Embryonic facial prominence (tissue), 1 donor: Measurements from ENCODE around the gene C1R.
"Not testable (repeated sequence)": the region's sequence is repeated elsewhere in the genome, so short reads cannot be mapped to it uniquely, and the experiment has no call there.

ENCODE experiments used
- DNase-seq: peaks from one replicate; pipeline ENCODE4 v3.0.0-alpha.2; 2016; ENCODE audit errors: extremely low spot score

The C1R gene

GRCh38 chr12:7120166-7120565 lies 27.9 kb upstream of the C1R start:
- no peak for DNase-seq

- no peak for DNase-seq
Measured at GRCh38 chr12:7118881-7119280, 26.6 kb upstream of the C1R start.

- DNase-seq, result no peak
Measured at GRCh38 chr12:7117670-7118069, 25.4 kb upstream of the C1R start.

- DNase-seq, result no peak
Measured at GRCh38 chr12:7116916-7117315, 24.7 kb upstream of the C1R start.

GRCh38 chr12:7116196-7116595 lies 24.0 kb upstream of the C1R start:
- no peak for DNase-seq

- no peak for DNase-seq
Measured at GRCh38 chr12:7114851-7115250, 22.6 kb upstream of the C1R start.

- DNase-seq, result no peak
Measured at GRCh38 chr12:7114008-7114407, 21.8 kb upstream of the C1R start.

GRCh38 chr12:7113389-7113871 lies 21.2 kb upstream of the C1R start:
- DNase-seq, result no peak

GRCh38 chr12:7112041-7112440 lies 19.8 kb upstream of the C1R start:
- no peak for DNase-seq

- DNase-seq, result no peak
Measured at GRCh38 chr12:7110661-7111060, 18.4 kb upstream of the C1R start.

- no peak for DNase-seq
Measured at GRCh38 chr12:7109572-7109920, 17.3 kb upstream of the C1R start.

- DNase-seq, result peak; percentile 74
Measured at GRCh38 chr12:7108796-7109571, 16.7 kb upstream of the C1R start, which contains the start of gene C1RL. TSS of gene C1RL (minus strand) at chr12:7109214. CDS start at chr12:7109180, 34 bp downstream.

GRCh38 chr12:7108003-7108795 lies 16.0 kb upstream of the C1R start:
- DNase-seq, result peak; percentile 31

GRCh38 chr12:7107636-7108002 lies 15.4 kb upstream of the C1R start:
- DNase-seq, result no peak

GRCh38 chr12:7107181-7107580 lies 14.9 kb upstream of the C1R start:
- DNase-seq, result not testable (repeated sequence)

GRCh38 chr12:7106082-7106481 lies 13.8 kb upstream of the C1R start:
- no peak for DNase-seq

- DNase-seq, result no peak
Measured at GRCh38 chr12:7103837-7104584, 11.8 kb upstream of the C1R start.

- no peak for DNase-seq
Measured at GRCh38 chr12:7102582-7102981, 10.3 kb upstream of the C1R start.

- DNase-seq, result no peak
Measured at GRCh38 chr12:7101694-7102131, 9.5 kb upstream of the C1R start.

- no peak for DNase-seq
Measured at GRCh38 chr12:7101047-7101693, 8.9 kb upstream of the C1R start.

GRCh38 chr12:7100239-7100638 lies 8.0 kb upstream of the C1R start:
- DNase-seq, result no peak
